Left colon (tissue), 2 donors: ENCODE results near the gene OOSP3. TPM values are rescaled to one million over a fixed set of nuclear protein-coding genes. Genes with fewer than 3 reads are reported as not detected.

Experiments used
- ATAC-seq: fragments of 200-7000 bp; cut with Tn5 transposase; one replicate; pipeline ENCODE4 v1.9.1; 2020; ENCODE audit warnings: mild to moderate bottlenecking, moderate library complexity
- DNase-seq, 2 donors: peaks; one replicate each; pipeline ENCODE4 v3.0.0-alpha.2; 2020
- intact Hi-C, 2 donors: fragments of 100-400 bp; cut with DNase I in 1 of 2; cut with micrococcal nuclease in 1 of 2; formaldehyde crosslinking; loops; one replicate each; pipeline versions ENCODE4 v1.11.2 to v1.14.0; 2022; cut with DNase I, micrococcal nuclease
- total RNA-seq, 2 donors: library from RNA; stranded (reverse); fragmentation: NEBNext Ultra II Directional; extraction: Animal tissue kit (Norgen Biotek cat#: 25700); gene quantifications; one replicate each; pipeline ENCODE4 v1.2.1, GENCODE V29; 2021
- donor health status: DM: no; HTN: no; CAD: no.
- donor health status: DM: yes; HTN: yes; CAD: no.

The OOSP3 gene
- total RNA-seq, 2 donors from 2014 or later: 0.46 TPM; not detected in 1

GRCh38 chr11:59938132-59938531, 59.5 kb downstream of the OOSP3 start, which contains the start of gene OOSP1:
Gene OOSP1, plus strand, starts transcription at chr11:59938432. Its CDS starts 23 bp downstream, at chr11:59938455.
- intact Hi-C loops: no loop called here
- DNase-seq: no peak
- no peak for ATAC-seq

- ATAC-seq: no peak
- intact Hi-C loops: no loop called here
- DNase-seq: no peak
These were observed 60.1 kb downstream of the OOSP3 start for GRCh38 chr11:59938718-59939117.

- intact Hi-C loops: no loop called here
- ATAC-seq (no peak), DNase-seq (no peak)
These were observed 60.9 kb downstream of the OOSP3 start for GRCh38 chr11:59939482-59939881.

- DNase-seq (no peak), ATAC-seq (no peak)
- intact Hi-C loops: no loop called here
These were observed 62.5 kb downstream of the OOSP3 start for GRCh38 chr11:59941091-59941490.

GRCh38 chr11:59943997-59944714, 65.6 kb downstream of the OOSP3 start:
- no peak for DNase-seq
- no peak for ATAC-seq
- intact Hi-C loops: no loop called here

- DNase-seq: no peak
- intact Hi-C loops: no loop called here
- no peak for ATAC-seq
These were observed 66.1 kb downstream of the OOSP3 start for GRCh38 chr11:59944720-59945119.

Other genes with a start within 250 kb of the OOSP3 start
- gene PATL1, start 209.7 kb upstream of the OOSP3 start, total RNA-seq: 10 to 100 TPM; 33.9 to 38.1 TPM
- gene OR10V1, start 164.9 kb upstream of the OOSP3 start, total RNA-seq: not detected
- gene STX3, start 123.4 kb upstream of the OOSP3 start, total RNA-seq: 100 to 1,000 TPM in 1 of 2 donors, 10 to 100 TPM in 1; 83.8 to 133 TPM
- 10 to 100 TPM; 48.5 to 52.3 TPM for gene MRPL16, start 68.0 kb upstream of the OOSP3 start, total RNA-seq
- under 1 TPM in 1 of 2 donors, not detected in 1; 0.31 TPM for gene CBLIF, start 33.3 kb upstream of the OOSP3 start, total RNA-seq
- gene TCN1, start 12.3 kb upstream of the OOSP3 start, total RNA-seq: not detected
- gene OOSP1, start 59.6 kb downstream of the OOSP3 start, total RNA-seq: under 1 TPM in 1 of 2 donors, not detected in 1; 0.37 TPM
- gene OOSP4A, start 85.3 kb downstream of the OOSP3 start, total RNA-seq: not detected
- not detected for gene OOSP4B, start 138.4 kb downstream of the OOSP3 start, total RNA-seq
- gene OOSP2, start 161.6 kb downstream of the OOSP3 start, total RNA-seq: not detected
- not detected for gene MS4A3, start 177.9 kb downstream of the OOSP3 start, total RNA-seq
- 1 to 10 TPM in 1 of 2 donors, under 1 TPM in 1; 0.55 to 2.9 TPM for gene MS4A2, start 209.9 kb downstream of the OOSP3 start, total RNA-seq